SKM-1 treated with dmso at 0.1 percent for 144 hours (cell line): ENCODE data around the gene TBX5.

Source experiments
- DNase-seq: peaks from one replicate; lab custom pipeline; 2025; ENCODE audit not compliant: unreplicated experiment; lab: John Stamatoyannopoulos, UW

TBX5 gene

GRCh38 chr12:114406984-114407841 is 1.3 kb upstream of the TBX5 start:
- no peak for DNase-seq

GRCh38 chr12:114406316-114406983 is 506 bp upstream of the TBX5 start:
- DNase-seq: no peak

GRCh38 chr12:114404926-114405518 is 922 bp downstream of the TBX5 start:
- no peak for DNase-seq

GRCh38 chr12:114404083-114404925 is 1.6 kb downstream of the TBX5 start:
- DNase-seq: no peak

GRCh38 chr12:114403690-114404066 is 2.3 kb downstream of the TBX5 start:
- no peak for DNase-seq

GRCh38 chr12:114403011-114403689 is 2.8 kb downstream of the TBX5 start:
- DNase-seq: no peak

GRCh38 chr12:114402084-114402717 is 3.7 kb downstream of the TBX5 start:
- no peak for DNase-seq

GRCh38 chr12:114401328-114402083 is 4.4 kb downstream of the TBX5 start:
- no peak for DNase-seq

- no peak for DNase-seq
These were observed 5.0 kb downstream of the TBX5 start for GRCh38 chr12:114400925-114401324.

GRCh38 chr12:114400361-114400811 is 5.6 kb downstream of the TBX5 start:
- no peak for DNase-seq

- DNase-seq: no peak
These were observed 6.2 kb downstream of the TBX5 start for GRCh38 chr12:114399664-114400211.

GRCh38 chr12:114397978-114398881 is 7.7 kb downstream of the TBX5 start:
- no peak for DNase-seq

GRCh38 chr12:114396869-114397719 is 8.8 kb downstream of the TBX5 start:
- no peak for DNase-seq

GRCh38 chr12:114396153-114396868 is 9.6 kb downstream of the TBX5 start:
- no peak for DNase-seq

GRCh38 chr12:114395755-114396152 is 10.2 kb downstream of the TBX5 start:
- DNase-seq: no peak

GRCh38 chr12:114395233-114395632 is 10.7 kb downstream of the TBX5 start:
- no peak for DNase-seq
